ENCODE results near the gene TCEA3.
"Not testable (repeated sequence)": the region's sequence is repeated elsewhere in the genome, so short reads cannot be mapped to it uniquely, and the experiment has no call there.

Gene TCEA3

DNA sequence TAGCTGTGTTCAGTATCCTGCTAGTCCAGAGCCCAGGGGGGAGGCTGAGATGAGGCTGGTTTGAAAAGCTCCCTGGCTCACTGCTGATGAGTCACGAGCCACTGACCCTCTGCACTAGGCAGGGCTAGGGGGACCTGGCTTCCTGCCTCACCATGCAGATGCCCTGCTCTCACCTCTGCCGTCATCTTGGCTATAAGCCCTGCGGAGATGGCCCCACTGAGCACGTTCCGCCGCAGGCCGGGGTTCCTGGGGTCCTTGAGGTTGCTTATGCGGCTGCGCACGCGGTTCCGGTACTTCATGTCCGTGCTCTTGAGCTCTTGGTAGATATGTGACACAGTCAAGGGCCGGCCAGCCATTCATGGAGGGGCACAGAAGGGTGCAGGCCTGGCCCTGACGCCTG lies 30.8 kb downstream of the TCEA3 start:
- peaks cover 15 to 17% of the 10 kb centered on the region in 2 donors for H3K36me3 ChIP-seq (ENCODE audit: control insufficient read depth in 2 of 2, insufficient read depth in 2 of 2, low read length in 2 of 2)
- H3K27me3 ChIP-seq (ENCODE audit: control insufficient read depth in 1 of 2, insufficient read depth in 2 of 2, low read length in 2 of 2), result no peaks in the 10 kb centered on the region
- peaks cover 24% of the 10 kb centered on the region for H3K4me1 ChIP-seq (ENCODE audit: control insufficient read depth, insufficient read depth, low read length)
- no peaks in the 10 kb centered on the region for H3K9me3 ChIP-seq (ENCODE audit: control insufficient read depth in 2 of 2, low read length in 2 of 2)
- H3K9ac ChIP-seq (ENCODE audit: low read length in 2 of 2), result peak overlapping the region in 1 of 2 donors; percentile 42
- H3K4me3 ChIP-seq (ENCODE audit: low read length in 2 of 2), result peak overlapping the region in 1 of 2 donors; percentile 35
- H3K27ac ChIP-seq (ENCODE audit: low read length), result peak overlapping the region; percentile 85

DNA sequence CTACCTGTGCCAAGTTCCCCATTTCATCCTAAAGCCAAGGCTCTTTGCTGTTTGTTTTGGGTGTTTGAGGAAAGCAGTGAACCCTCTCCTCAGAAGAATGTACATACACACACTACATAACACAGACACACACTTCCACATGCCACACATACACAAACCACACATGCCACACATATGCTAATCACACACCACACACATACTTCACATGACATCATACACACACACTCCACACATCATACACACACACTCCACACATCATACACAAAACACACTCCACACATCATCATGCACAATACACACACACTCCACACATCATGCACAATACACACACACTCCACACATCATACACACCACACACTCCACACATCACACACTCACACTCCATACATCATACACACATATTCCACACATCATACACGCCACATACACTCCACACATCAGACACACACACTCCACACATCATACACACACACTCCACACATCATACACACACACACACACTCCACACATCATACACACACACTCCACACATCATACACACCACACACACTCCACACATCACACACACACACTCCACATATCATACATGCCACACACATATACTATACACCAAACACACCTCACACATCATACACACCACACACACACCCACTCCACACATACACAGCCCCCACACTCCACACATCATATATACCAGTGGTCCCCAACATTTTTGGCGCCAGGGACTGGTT lies 32.3 kb downstream of the TCEA3 start:
- Histone ChIP-seq H3K27me3 (ENCODE audit: control insufficient read depth in 1 of 2, insufficient read depth in 2 of 2, low read length in 2 of 2) (no peaks in the 10 kb centered on the region), H3K4me1 (ENCODE audit: control insufficient read depth, insufficient read depth, low read length) (peaks cover 24% of the 10 kb centered on the region), H3K36me3 (ENCODE audit: control insufficient read depth in 2 of 2, insufficient read depth in 2 of 2, low read length in 2 of 2) (peaks cover 12 to 13% of the 10 kb centered on the region in 2 donors), H3K4me3 (ENCODE audit: low read length in 2 of 2) (no peak overlapping the region), H3K27ac (ENCODE audit: low read length) (no peak overlapping the region), H3K9me3 (ENCODE audit: control insufficient read depth in 2 of 2, low read length in 2 of 2) (no peaks in the 10 kb centered on the region), H3K9ac (ENCODE audit: low read length in 2 of 2) (peak overlapping the region in 1 of 2 donors; percentile 13)

DNA sequence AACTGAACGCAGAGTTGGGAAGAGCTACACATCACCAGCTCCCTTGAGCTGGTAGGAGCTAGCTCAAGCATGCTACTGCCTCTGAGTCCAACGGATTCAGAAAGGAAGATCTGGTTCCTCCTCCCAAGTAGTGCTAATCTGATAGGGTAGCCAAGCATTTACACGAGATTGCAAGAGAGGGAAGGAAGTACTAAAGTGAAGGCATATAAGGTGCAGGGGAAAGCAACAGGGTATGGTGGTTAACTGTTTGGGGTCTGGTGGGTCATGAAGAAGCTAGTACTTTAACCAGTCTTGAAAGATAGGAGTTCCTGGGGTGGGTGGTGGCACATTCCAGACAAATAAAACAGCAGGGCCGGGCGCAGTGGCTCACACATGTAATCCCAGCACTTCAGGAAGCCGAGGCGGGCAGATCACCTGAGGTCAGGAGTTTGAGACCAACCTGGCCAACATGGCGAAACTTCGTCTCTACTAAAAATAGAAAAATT lies 34.7 kb downstream of the TCEA3 start:
- Histone ChIP-seq H3K9ac (ENCODE audit: low read length in 2 of 2) (no peak overlapping the region), H3K36me3 (ENCODE audit: control insufficient read depth in 2 of 2, insufficient read depth in 2 of 2, low read length in 2 of 2) (peaks cover 5 to 18% of the 10 kb centered on the region in 2 donors)

DNA sequence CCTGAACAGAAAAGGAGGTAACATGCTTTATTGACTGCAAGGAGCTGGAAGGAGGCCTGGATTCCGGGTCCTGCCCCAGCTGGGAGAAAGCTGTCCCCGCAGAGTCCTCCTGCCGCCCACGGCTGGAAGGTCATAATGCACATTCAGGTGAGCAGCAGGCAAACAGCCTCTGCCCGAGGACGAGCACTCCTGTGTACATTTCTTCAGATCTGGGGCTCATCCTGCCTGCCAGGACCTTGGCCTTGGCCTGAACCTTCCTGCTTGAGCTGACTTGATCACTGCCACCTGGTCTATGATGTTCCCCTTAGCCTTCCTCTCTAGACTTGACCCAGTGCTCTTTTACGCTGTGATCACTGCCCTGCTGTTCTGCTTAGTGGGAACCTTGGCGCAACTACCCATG lies 37.1 kb downstream of the TCEA3 start:
- H3K4me1 ChIP-seq (ENCODE audit: control insufficient read depth, insufficient read depth, low read length), result peaks cover 5% of the 10 kb centered on the region
- no peak overlapping the region for H3K4me3 ChIP-seq (ENCODE audit: low read length in 2 of 2)
- peaks cover 15 to 25% of the 10 kb centered on the region in 2 donors for H3K36me3 ChIP-seq (ENCODE audit: control insufficient read depth in 2 of 2, insufficient read depth in 2 of 2, low read length in 2 of 2)
- no peak overlapping the region for H3K9ac ChIP-seq (ENCODE audit: low read length in 2 of 2)
- no peak overlapping the region for H3K27ac ChIP-seq (ENCODE audit: low read length)
- no peaks in the 10 kb centered on the region for H3K9me3 ChIP-seq (ENCODE audit: control insufficient read depth in 2 of 2, low read length in 2 of 2)
- no peaks in the 10 kb centered on the region for H3K27me3 ChIP-seq (ENCODE audit: control insufficient read depth in 1 of 2, insufficient read depth in 2 of 2, low read length in 2 of 2)

More for the DNA sequence above, 34.7 kb downstream of the TCEA3 start:
- H3K27ac ChIP-seq (ENCODE audit: low read length), result no peak overlapping the region
- no peak overlapping the region for H3K4me3 ChIP-seq (ENCODE audit: low read length in 2 of 2)
- H3K4me1 ChIP-seq (ENCODE audit: control insufficient read depth, insufficient read depth, low read length), result peaks cover 19% of the 10 kb centered on the region
- H3K9me3 ChIP-seq (ENCODE audit: control insufficient read depth in 2 of 2, low read length in 2 of 2), result no peaks in the 10 kb centered on the region
- H3K27me3 ChIP-seq (ENCODE audit: control insufficient read depth in 1 of 2, insufficient read depth in 2 of 2, low read length in 2 of 2), result no peaks in the 10 kb centered on the region

DNA sequence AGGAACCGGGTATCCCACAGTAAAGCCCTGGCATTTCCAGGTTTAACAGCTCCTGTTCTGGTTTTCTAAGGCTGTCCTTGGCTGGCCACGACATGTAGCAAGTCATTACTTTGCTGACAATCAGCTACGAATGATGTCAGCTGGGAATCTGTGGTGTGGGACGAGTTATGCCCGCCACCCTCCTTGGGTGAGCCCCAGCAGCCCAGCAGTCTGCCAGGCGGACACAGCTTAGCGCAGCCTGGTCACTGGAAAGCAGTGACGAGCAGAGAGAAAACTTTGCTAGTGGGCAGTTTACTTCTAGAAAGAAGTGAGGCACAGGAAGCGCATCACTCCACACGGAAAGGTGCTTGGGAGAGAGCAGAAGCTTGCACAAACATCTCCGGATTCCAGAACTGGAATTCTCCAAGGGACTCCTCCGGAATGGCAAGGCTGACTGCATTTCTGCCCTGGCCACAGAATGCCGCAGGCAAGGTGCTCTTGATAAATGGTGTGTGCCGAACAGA lies 39.4 kb downstream of the TCEA3 start:
- Histone ChIP-seq H3K4me3 (ENCODE audit: low read length in 2 of 2) (no peak overlapping the region), H3K4me1 (ENCODE audit: control insufficient read depth, insufficient read depth, low read length) (peaks cover 8% of the 10 kb centered on the region), H3K27me3 (ENCODE audit: control insufficient read depth in 1 of 2, insufficient read depth in 2 of 2, low read length in 2 of 2) (no peaks in the 10 kb centered on the region), H3K36me3 (ENCODE audit: control insufficient read depth in 2 of 2, insufficient read depth in 2 of 2, low read length in 2 of 2) (peaks cover 24 to 29% of the 10 kb centered on the region in 2 donors), H3K9me3 (ENCODE audit: control insufficient read depth in 2 of 2, low read length in 2 of 2) (no peaks in the 10 kb centered on the region), H3K27ac (ENCODE audit: low read length) (peak overlapping the region; percentile 24), H3K9ac (ENCODE audit: low read length in 2 of 2) (no peak overlapping the region)

DNA sequence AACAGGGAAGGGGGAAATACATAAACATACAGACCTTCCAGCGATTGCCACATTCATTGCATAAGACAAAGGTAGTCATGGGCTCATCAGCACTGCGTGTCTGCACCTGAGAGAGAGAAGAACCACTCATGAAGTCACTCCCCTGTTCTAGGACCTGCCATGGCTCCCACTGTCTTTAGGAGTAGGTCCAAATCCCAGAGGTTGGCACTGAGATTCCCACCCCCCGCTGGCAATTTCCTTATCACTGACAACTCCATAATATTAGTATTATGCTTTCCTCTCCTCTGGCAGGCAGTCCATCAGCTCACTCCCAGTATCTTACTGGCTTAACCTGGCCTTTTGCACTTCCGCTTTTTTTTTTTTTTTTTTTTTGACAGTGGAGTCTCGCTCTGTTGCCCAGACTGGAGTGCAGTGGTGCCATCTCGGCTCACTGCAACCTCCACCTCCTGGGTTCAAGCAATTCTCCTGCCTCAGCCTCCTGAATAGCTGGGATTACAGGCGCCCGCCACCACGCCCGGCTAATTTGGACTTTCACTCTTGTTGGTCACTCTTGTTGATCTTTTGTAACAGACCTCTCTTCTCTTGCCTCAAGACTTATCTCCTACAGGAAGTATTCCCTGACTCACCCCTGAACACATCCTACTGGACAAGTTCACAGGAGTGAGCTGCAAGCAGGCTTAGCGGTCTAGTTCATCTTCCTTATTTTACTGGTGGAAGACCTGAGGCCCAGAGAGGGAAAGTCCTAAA lies 40.1 kb downstream of the TCEA3 start:
- Histone ChIP-seq H3K36me3 (ENCODE audit: control insufficient read depth in 2 of 2, insufficient read depth in 2 of 2, low read length in 2 of 2) (peaks cover 24 to 29% of the 10 kb centered on the region in 2 donors), H3K27ac (ENCODE audit: low read length) (peak overlapping the region; percentile 24), H3K9me3 (ENCODE audit: control insufficient read depth in 2 of 2, low read length in 2 of 2) (no peaks in the 10 kb centered on the region), H3K27me3 (ENCODE audit: control insufficient read depth in 1 of 2, insufficient read depth in 2 of 2, low read length in 2 of 2) (no peaks in the 10 kb centered on the region), H3K9ac (ENCODE audit: low read length in 2 of 2) (no peak overlapping the region), H3K4me3 (ENCODE audit: low read length in 2 of 2) (no peak overlapping the region), H3K4me1 (ENCODE audit: control insufficient read depth, insufficient read depth, low read length) (peaks cover 8% of the 10 kb centered on the region)

DNA sequence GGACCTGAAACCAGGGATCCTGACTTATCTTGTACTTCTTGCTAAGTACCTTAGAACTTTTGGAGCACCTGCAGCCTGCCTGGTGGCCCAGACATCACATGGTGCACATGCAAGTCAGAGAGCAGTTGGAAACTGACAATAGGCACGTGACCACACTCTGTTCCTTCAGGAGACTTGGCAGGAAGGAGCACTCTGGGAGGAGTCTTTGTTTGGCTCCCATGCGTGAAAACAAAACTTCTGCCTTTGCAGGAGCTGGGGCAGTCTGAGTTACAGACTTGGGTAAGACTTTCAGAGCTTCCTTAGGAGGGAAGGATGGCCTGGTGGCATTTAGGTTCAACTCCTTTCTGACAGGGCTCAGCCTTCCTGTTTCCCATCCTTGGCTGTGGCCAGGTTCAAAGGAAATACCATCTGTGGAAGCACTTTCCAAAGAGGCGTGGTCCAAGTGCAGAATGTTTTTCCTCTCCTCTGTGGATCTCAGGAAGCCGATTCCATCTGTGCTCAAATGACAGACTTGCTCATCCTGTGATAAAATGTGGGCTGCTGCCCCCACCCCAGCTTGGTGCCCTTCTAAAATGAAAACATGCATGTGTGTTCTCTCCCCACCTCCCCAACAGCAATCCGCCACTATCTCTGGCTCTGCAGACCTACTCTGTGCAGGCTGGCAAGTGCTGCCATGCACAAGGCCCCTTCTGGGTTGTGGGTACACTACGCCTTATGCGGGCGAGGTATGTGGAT lies 40.8 kb downstream of the TCEA3 start:
- Histone ChIP-seq H3K9ac (ENCODE audit: low read length in 2 of 2) (no peak overlapping the region), H3K27ac (ENCODE audit: low read length) (peak overlapping the region; percentile 11), H3K4me3 (ENCODE audit: low read length in 2 of 2) (no peak overlapping the region), H3K9me3 (ENCODE audit: control insufficient read depth in 2 of 2, low read length in 2 of 2) (no peaks in the 10 kb centered on the region), H3K36me3 (ENCODE audit: control insufficient read depth in 2 of 2, insufficient read depth in 2 of 2, low read length in 2 of 2) (peaks cover 24 to 29% of the 10 kb centered on the region in 2 donors), H3K4me1 (ENCODE audit: control insufficient read depth, insufficient read depth, low read length) (peaks cover 8% of the 10 kb centered on the region), H3K27me3 (ENCODE audit: control insufficient read depth in 1 of 2, insufficient read depth in 2 of 2, low read length in 2 of 2) (no peaks in the 10 kb centered on the region)

DNA sequence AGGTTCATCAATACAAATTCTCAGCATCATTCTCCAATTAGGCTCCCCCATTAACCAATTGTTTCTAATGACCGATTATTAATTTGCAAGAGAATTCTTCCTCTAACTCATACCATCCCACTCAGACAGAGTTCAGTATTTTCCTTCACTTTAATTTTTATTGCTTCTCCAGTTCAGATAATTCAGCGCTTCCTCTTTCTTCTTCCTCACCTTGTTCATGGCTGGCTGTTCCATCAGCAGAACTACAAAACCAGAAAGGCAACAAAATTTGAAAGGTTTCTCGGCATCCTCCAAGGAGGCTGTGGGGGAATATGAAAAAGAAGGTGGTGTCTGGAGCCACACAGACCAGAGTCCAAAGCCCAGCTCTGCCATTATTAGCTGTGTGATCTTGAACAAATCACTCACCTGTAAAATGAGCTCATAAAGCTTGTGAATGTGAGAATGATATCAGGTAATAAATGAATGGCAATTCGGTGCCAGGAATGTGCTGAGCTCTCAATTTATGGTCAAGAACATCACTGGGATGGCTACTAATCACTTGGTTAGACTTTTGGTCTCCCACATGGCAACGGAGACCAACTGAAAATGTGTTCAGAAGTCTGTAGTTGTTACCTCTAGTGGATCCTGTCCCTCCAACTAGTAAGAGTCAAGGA lies 43.2 kb downstream of the TCEA3 start:
- Histone ChIP-seq H3K9me3 (ENCODE audit: control insufficient read depth in 2 of 2, low read length in 2 of 2) (no peaks in the 10 kb centered on the region), H3K36me3 (ENCODE audit: control insufficient read depth in 2 of 2, insufficient read depth in 2 of 2, low read length in 2 of 2) (peaks cover 19 to 28% of the 10 kb centered on the region in 2 donors), H3K27me3 (ENCODE audit: control insufficient read depth in 1 of 2, insufficient read depth in 2 of 2, low read length in 2 of 2) (no peaks in the 10 kb centered on the region), H3K9ac (ENCODE audit: low read length in 2 of 2) (no peak overlapping the region), H3K4me1 (ENCODE audit: control insufficient read depth, insufficient read depth, low read length) (peaks cover 13% of the 10 kb centered on the region), H3K4me3 (ENCODE audit: low read length in 2 of 2) (no peak overlapping the region), H3K27ac (ENCODE audit: low read length) (no peak overlapping the region)

DNA sequence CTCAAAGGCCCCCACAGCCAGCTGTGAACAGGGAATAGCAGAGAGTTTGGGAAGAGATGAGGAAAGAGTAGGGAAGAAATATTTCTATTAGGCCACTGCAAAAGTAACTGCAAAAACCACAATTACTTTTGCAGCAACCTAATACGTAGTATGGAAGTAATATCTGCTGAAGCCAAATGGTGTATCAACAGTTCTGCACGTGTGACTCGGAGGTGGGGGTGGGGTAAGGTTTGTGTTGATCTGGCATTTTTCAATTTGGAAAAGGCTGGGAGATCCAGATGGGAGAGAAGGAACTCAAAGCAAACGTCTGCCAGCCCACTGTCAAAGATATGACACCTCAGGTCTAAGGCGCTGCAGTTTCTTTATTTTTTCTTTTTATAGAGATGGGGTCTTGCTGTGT lies 43.8 kb downstream of the TCEA3 start:
- Histone ChIP-seq H3K9ac (ENCODE audit: low read length in 2 of 2) (no peak overlapping the region), H3K9me3 (ENCODE audit: control insufficient read depth in 2 of 2, low read length in 2 of 2) (no peaks in the 10 kb centered on the region), H3K4me3 (ENCODE audit: low read length in 2 of 2) (no peak overlapping the region), H3K4me1 (ENCODE audit: control insufficient read depth, insufficient read depth, low read length) (peaks cover 13% of the 10 kb centered on the region), H3K36me3 (ENCODE audit: control insufficient read depth in 2 of 2, insufficient read depth in 2 of 2, low read length in 2 of 2) (peaks cover 19 to 23% of the 10 kb centered on the region in 2 donors), H3K27me3 (ENCODE audit: control insufficient read depth in 1 of 2, insufficient read depth in 2 of 2, low read length in 2 of 2) (no peaks in the 10 kb centered on the region), H3K27ac (ENCODE audit: low read length) (no peak overlapping the region)

DNA sequence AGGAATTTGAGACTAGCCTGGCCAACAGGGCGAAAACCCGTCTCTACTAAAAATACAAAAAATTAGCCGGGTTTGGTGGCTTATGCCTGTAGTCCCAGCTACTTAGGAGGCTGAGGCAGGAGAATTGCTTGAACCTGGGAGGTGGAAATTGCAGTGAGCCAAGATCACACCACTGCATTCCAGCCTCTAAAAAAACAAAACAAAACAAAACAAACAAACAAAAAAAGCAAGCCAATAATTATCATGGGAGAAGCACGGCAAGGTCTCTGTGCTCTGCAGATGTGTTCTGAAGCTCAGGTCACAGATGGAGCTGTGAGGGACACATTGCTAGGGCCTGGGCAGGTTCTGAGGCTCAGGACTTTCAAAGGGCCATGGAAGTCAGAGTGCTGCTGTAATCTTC lies 44.3 kb downstream of the TCEA3 start:
- not testable (repeated sequence) for H3K4me3 ChIP-seq (ENCODE audit: low read length in 2 of 2); H3K9me3 ChIP-seq (ENCODE audit: control insufficient read depth in 2 of 2, low read length in 2 of 2); H3K27ac ChIP-seq (ENCODE audit: low read length); H3K27me3 ChIP-seq (ENCODE audit: control insufficient read depth in 1 of 2, insufficient read depth in 2 of 2, low read length in 2 of 2); H3K9ac ChIP-seq (ENCODE audit: low read length in 2 of 2)
- Histone ChIP-seq H3K36me3 (ENCODE audit: control insufficient read depth in 2 of 2, insufficient read depth in 2 of 2, low read length in 2 of 2) (peaks cover 19 to 20% of the 10 kb centered on the region in 2 donors), H3K4me1 (ENCODE audit: control insufficient read depth, insufficient read depth, low read length) (peaks cover 13% of the 10 kb centered on the region)
